GM23338 (cell line): ENCODE results near the gene TMEM175. TPM values are rescaled to one million over a fixed set of nuclear protein-coding genes. Genes with fewer than 3 reads are reported as not detected.
A peak's percentile ranks its signal among the peaks of the same experiment; 100 is the strongest.

Source experiments
- ATAC-seq: fragments of 200-7000 bp; cut with Tn5 transposase; 3 replicates; pipeline ENCODE4 v1.9.1; 2020
- DNase-seq: peaks from one replicate; pipeline ENCODE4 v3.0.0-alpha.2; 2015; ENCODE audit warnings: low spot score
- H2AFZ ChIP-seq: fragments of 200-600 bp; sonication (generic); 2 replicates; pipeline ENCODE4 v1.8.0; 2016; ENCODE audit warnings: antibody characterized with exemption, mild to moderate bottlenecking, moderate library complexity
- H3F3A ChIP-seq: fragments of 200-600 bp; sonication (generic); replicated peaks from 2 replicates; pipeline ENCODE4 v1.8.0; 2017; ENCODE audit warnings: antibody characterized with exemption, mixed run types, low read depth
- H3K27ac ChIP-seq: fragments of 200-600 bp; sonication (generic); 2 replicates; pipeline ENCODE4 v1.6.1; 2016; ENCODE audit warnings: low read depth
- H3K27me3 ChIP-seq: fragments of 200-600 bp; sonication (generic); 2 replicates; pipeline ENCODE4 v1.8.0; 2016; ENCODE audit warnings: mild to moderate bottlenecking, mixed run types, moderate library complexity; ENCODE audit not compliant: insufficient read depth
- H3K36me3 ChIP-seq: fragments of 200-600 bp; sonication (generic); 2 replicates; pipeline ENCODE4 v1.8.0; 2016; ENCODE audit warnings: mild to moderate bottlenecking; ENCODE audit not compliant: insufficient read depth
- H3K4me1 ChIP-seq: fragments of 200-600 bp; sonication (generic); 2 replicates; pipeline ENCODE4 v1.8.0; 2016; ENCODE audit warnings: mild to moderate bottlenecking, moderate library complexity; ENCODE audit not compliant: insufficient read depth
- H3K4me2 ChIP-seq: fragments of 200-600 bp; sonication (generic); 2 replicates; pipeline ENCODE4 v1.7.1; 2017; ENCODE audit warnings: mixed run types
- H3K4me3 ChIP-seq: fragments of 200-600 bp; sonication (generic); 2 replicates; pipeline ENCODE4 v1.6.1; 2016; ENCODE audit warnings: mixed run types
- H3K79me2 ChIP-seq: fragments of 200-600 bp; sonication (generic); replicated peaks from 2 replicates; pipeline ENCODE4 v1.8.0; 2017; ENCODE audit warnings: mild to moderate bottlenecking; ENCODE audit not compliant: insufficient read depth
- H3K9me2 ChIP-seq: fragments of 200-600 bp; sonication (generic); 2 replicates; pipeline ENCODE4 v1.8.0; 2017; ENCODE audit not compliant: insufficient read depth
- H4K20me1 ChIP-seq: fragments of 200-600 bp; sonication (generic); replicated peaks from 2 replicates; pipeline ENCODE4 v1.8.0; 2017; ENCODE audit warnings: mild to moderate bottlenecking; ENCODE audit not compliant: insufficient read depth
- H3K27ac Mint-ChIP-seq: 2 replicates; pipeline ENCODE4 v1.8.0; 2020; ENCODE audit warnings: inconsistent platforms, mild to moderate bottlenecking, moderate library complexity, mixed read lengths
- H3K27me3 Mint-ChIP-seq: 3 replicates; pipeline ENCODE4 v1.8.0; 2022; ENCODE audit warnings: low read depth, mild to moderate bottlenecking, moderate library complexity, mixed read lengths, inconsistent platforms; ENCODE audit not compliant: insufficient read depth, poor library complexity
- H3K36me3 Mint-ChIP-seq: 3 replicates; pipeline ENCODE4 v1.8.0; 2021; ENCODE audit warnings: low read depth, mild to moderate bottlenecking, inconsistent platforms, moderate library complexity, mixed read lengths
- H3K4me1 Mint-ChIP-seq: 3 replicates; pipeline ENCODE4 v1.8.0; 2020; ENCODE audit warnings: mild to moderate bottlenecking, inconsistent platforms, mixed read lengths
- H3K4me3 Mint-ChIP-seq: 3 replicates; pipeline ENCODE4 v1.8.0; 2021; ENCODE audit warnings: moderate library complexity, mild to moderate bottlenecking, inconsistent platforms, mixed read lengths
- H3K9me3 Mint-ChIP-seq: 3 replicates; pipeline ENCODE4 v1.8.0; 2020; ENCODE audit warnings: moderate library complexity, mild to moderate bottlenecking, inconsistent platforms, mixed read lengths
- CTCF ChIP-seq, 2 experiments: fragments of 200-600 bp in 1 of 2; sonication (generic) in 1 of 2; conservative IDR thresholded peaks; 2 replicates each; pipeline versions ENCODE4 v1.5.1 to v1.6.1; 2016 to 2017; ENCODE audit warnings: antibody characterized with exemption in 2 of 2, low read depth in 2 of 2, mild to moderate bottlenecking in 2 of 2, moderate library complexity in 1 of 2
- ETS1 ChIP-seq: IDR thresholded peaks from 2 replicates; pipeline ENCODE4 v1.6.1; 2016; ENCODE audit warnings: antibody characterized with exemption
- REST ChIP-seq: IDR thresholded peaks from one replicate; pipeline ENCODE4 v1.6.1; 2018; ENCODE audit warnings: antibody characterized with exemption; ENCODE audit not compliant: unreplicated experiment
- STAT1 ChIP-seq: IDR thresholded peaks from one replicate; pipeline ENCODE4 v1.6.1; 2016; ENCODE audit warnings: antibody characterized with exemption; ENCODE audit not compliant: unreplicated experiment
- ZNF114 ChIP-seq: fragments of 250-450 bp; sonication (Bioruptor Pico); IDR thresholded peaks from 2 replicates; pipeline ENCODE4 v1.5.0; 2020; ENCODE audit warnings: mild to moderate bottlenecking, moderate library complexity
- ZNF331 ChIP-seq: fragments of 250-450 bp; sonication (Bioruptor Pico); IDR thresholded peaks from 2 replicates; pipeline ENCODE4 v1.5.0; 2020; ENCODE audit warnings: low read depth, mild to moderate bottlenecking, moderate library complexity
- polyA plus RNA-seq: library from polyadenylated mRNA; unstranded; fragments of >200 nt; fragmentation: Nextera tagmentation; extraction: Ambion mirVana; gene quantifications from 2 replicates; pipeline ENCODE4 v1.2.1, GENCODE V29; 2016
- total RNA-seq: library from RNA; depleted of rRNA; stranded (reverse); fragments of >200 nt; shearing (Covaris generic); gene quantifications from 2 replicates; pipeline ENCODE4 v1.2.3, GENCODE V29; 2014
- TF ChIP-seq, protein P1 (sequence below): fragments of 250-450 bp; sonication (Bioruptor Pico); IDR thresholded peaks from 2 replicates; pipeline ENCODE4 v1.5.0; 2020; ENCODE audit warnings: mild to moderate bottlenecking, moderate library complexity

Gene TMEM175
- total and polyA plus RNA-seq, 2 experiments from 2014 or later = 8.0 to 11.4 TPM

- Mint-ChIP-seq H3K9me3 (no peaks in the 10 kb centered on the region), H3K4me3 (no peak overlapping the region; the same call in 2 of the 3 replicates), H3K36me3 (peaks cover 8% of the 10 kb centered on the region; the same call in 2 of the 3 replicates), H3K27me3 (peaks cover 14% of the 10 kb centered on the region), H3K4me1 (peaks cover 9% of the 10 kb centered on the region), H3K27ac (no peak overlapping the region)
- no peak overlapping the region for H3K4me2 ChIP-seq
- no peak for TF ChIP-seq CTCF (conservative IDR thresholded peaks at IDR 0.05; ENCODE audit: low read depth in 2 of 2)
- no peak for TF ChIP-seq ZNF114 (CRISPR knock-in tag)
- no peak for TF ChIP-seq ZNF331 (CRISPR knock-in tag)
- no peak for TF ChIP-seq REST
- TF ChIP-seq ETS1 = no peak
- TF ChIP-seq, protein P1, sequence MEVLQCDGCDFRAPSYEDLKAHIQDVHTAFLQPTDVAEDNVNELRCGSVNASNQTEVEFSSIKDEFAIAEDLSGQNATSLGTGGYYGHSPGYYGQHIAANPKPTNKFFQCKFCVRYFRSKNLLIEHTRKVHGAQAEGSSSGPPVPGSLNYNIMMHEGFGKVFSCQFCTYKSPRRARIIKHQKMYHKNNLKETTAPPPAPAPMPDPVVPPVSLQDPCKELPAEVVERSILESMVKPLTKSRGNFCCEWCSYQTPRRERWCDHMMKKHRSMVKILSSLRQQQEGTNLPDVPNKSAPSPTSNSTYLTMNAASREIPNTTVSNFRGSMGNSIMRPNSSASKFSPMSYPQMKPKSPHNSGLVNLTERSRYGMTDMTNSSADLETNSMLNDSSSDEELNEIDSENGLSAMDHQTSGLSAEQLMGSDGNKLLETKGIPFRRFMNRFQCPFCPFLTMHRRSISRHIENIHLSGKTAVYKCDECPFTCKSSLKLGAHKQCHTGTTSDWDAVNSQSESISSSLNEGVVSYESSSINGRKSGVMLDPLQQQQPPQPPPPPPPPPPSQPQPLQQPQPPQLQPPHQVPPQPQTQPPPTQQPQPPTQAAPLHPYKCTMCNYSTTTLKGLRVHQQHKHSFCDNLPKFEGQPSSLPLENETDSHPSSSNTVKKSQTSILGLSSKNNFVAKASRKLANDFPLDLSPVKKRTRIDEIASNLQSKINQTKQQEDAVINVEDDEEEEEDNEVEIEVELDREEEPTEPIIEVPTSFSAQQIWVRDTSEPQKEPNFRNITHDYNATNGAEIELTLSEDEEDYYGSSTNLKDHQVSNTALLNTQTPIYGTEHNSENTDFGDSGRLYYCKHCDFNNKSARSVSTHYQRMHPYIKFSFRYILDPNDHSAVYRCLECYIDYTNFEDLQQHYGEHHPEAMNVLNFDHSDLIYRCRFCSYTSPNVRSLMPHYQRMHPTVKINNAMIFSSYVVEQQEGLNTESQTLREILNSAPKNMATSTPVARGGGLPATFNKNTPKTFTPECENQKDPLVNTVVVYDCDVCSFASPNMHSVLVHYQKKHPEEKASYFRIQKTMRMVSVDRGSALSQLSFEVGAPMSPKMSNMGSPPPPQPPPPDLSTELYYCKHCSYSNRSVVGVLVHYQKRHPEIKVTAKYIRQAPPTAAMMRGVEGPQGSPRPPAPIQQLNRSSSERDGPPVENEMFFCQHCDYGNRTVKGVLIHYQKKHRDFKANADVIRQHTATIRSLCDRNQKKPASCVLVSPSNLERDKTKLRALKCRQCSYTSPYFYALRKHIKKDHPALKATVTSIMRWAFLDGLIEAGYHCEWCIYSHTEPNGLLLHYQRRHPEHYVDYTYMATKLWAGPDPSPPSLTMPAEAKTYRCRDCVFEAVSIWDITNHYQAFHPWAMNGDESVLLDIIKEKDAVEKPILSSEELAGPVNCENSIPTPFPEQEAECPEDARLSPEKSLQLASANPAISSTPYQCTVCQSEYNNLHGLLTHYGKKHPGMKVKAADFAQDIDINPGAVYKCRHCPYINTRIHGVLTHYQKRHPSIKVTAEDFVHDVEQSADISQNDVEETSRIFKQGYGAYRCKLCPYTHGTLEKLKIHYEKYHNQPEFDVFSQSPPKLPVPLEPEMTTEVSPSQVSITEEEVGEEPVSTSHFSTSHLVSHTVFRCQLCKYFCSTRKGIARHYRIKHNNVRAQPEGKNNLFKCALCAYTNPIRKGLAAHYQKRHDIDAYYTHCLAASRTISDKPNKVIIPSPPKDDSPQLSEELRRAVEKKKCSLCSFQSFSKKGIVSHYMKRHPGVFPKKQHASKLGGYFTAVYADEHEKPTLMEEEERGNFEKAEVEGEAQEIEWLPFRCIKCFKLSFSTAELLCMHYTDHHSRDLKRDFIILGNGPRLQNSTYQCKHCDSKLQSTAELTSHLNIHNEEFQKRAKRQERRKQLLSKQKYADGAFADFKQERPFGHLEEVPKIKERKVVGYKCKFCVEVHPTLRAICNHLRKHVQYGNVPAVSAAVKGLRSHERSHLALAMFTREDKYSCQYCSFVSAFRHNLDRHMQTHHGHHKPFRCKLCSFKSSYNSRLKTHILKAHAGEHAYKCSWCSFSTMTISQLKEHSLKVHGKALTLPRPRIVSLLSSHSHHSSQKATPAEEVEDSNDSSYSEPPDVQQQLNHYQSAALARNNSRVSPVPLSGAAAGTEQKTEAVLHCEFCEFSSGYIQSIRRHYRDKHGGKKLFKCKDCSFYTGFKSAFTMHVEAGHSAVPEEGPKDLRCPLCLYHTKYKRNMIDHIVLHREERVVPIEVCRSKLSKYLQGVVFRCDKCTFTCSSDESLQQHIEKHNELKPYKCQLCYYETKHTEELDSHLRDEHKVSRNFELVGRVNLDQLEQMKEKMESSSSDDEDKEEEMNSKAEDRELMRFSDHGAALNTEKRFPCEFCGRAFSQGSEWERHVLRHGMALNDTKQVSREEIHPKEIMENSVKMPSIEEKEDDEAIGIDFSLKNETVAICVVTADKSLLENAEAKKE (CRISPR knock-in tag) = no peak
- no peak for TF ChIP-seq STAT1
- no peaks in the 10 kb centered on the region for H3K9me2 ChIP-seq
- H3K79me2 ChIP-seq = peaks cover 32% of the 10 kb centered on the region
- DNase-seq (no peak), ATAC-seq (peak; percentile 47)
- H3K27me3 ChIP-seq = no peaks in the 10 kb centered on the region
- H3K4me3 ChIP-seq = no peak overlapping the region
- no peaks in the 10 kb centered on the region for H3K36me3 ChIP-seq
- no peak overlapping the region for H2AFZ ChIP-seq
- peaks cover 16% of the 10 kb centered on the region; the same call in 1 of the 2 replicates for H4K20me1 ChIP-seq
- H3F3A ChIP-seq = 0 out of 2 replicates have a peak, but pooled peaks cover 3% of the 10 kb centered on the region
- H3K4me1 ChIP-seq = no peaks in the 10 kb centered on the region
- no peak overlapping the region for H3K27ac ChIP-seq
Observed at GRCh38 chr4:911871-912490, 20.3 kb upstream of the TMEM175 start.
